Endometrium (tissue), 2 donors: Measurements from ENCODE around the gene NUDT16L1.

Experiments used
- FAIRE-seq: peaks from 2 replicates; lab custom pipeline; 2012; peaks lifted over from hg19 to GRCh38; lab: Jason Lieb, UNC
- donor health status: control.
- donor health status: control.

NUDT16L1 gene

DNA sequence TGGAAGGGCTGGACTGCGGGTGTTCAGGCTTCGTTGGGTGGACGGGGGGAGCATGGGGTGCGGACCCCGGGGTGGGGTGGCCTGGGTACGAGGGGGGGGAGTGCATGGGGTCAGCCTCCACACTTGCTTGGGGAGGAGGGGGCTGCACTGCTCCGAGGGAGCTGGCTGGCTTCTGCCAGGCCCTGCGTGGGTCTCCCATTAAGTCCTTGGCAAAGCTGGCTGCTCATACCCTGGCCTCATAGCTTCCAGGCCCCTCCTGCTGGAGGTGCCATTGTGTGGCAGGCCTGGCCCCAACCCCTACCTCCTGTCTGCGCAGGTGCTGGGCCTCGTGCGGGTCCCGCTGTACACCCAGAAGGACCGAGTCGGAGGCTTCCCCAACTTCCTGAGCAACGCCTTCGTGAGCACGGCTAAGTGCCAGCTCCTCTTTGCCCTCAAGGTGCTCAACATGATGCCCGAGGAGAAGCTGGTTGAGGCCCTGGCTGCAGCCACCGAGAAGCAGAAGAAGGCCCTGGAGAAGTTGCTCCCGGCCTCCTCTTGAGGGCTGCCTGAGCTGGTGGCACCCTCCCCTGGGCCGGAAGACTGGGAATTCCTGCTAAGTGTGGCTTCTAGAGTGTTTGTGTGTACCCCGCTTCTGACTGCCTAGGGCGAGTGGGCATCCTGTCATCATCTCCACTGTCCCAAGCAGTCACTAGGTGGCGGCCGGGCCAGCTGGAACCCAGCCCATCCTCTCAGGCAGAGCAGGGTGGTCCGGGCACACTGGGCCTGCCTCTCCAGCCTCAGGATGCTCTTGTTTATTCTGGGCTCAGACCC lies 1.5 kb downstream of the NUDT16L1 start:
- no peak for FAIRE-seq

DNA sequence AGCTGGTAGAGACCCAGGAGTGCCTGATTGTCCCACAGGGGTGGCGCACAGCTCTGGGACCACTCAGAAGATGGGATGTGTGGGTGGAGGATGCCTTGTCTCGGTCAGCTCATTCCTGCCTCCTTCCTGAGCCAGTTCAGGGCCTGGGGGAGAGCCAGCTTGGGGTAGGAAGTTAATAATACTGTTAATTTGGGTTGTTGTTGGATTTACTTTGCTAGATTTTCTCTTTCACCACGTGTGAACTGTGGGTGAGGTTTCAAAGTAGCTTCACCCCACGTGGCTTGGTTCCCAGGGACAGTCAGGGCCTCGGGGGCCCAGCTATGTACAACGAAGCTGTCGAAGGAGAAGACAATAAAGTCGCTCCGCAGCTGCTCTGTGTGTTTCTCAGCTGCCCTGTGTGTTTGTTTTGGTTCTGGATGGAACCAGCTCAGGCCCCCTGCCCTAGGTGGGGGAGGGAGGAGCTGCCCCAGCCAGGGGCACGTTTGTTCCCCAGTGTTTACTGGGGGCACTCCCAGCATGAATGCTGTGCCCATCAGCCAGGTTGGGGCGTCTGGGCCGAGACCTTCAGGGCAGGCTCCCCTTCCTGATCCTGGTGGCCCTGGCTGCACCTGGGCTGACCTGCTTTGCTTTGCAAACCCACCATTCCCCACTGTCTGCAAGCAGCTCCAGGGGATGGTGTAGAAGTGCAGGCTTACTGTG lies 2.3 kb downstream of the NUDT16L1 start:
- no peak for FAIRE-seq

DNA sequence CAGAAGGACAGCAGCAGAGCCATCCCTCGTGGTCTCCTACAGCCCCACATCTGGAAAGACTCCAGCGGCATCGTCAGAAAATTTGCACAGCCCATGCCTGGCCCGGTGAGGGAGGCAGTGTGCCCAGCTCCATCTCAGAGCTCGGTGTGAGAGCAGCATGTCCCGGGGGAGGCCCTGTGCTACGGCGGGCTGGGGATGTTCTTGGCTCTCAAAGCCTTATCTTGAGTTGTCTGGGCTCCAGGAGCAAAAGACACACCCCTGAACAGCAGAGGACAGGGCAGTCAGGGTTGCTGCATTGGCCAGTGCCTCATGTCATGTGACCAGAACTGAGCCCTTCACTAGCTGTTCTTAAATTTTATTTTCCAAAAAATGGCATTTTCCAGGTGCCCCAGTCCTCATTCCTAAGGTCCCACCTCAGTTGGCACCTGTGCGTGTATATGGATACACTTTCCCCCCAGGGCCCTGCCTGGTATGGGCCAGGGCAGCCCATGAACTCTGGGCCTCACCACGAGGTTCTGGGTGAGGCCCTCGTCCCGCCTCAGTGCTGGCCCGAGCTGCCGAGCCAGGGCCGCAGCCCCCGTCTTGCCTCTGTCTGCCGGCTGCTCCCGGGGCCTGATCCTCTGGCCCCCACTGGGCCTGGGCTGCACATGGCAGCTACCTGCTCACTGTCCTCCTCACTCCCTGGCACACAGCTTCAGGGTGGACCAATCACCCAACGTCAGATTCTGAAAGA lies 3.0 kb downstream of the NUDT16L1 start:
- no peak for FAIRE-seq

DNA sequence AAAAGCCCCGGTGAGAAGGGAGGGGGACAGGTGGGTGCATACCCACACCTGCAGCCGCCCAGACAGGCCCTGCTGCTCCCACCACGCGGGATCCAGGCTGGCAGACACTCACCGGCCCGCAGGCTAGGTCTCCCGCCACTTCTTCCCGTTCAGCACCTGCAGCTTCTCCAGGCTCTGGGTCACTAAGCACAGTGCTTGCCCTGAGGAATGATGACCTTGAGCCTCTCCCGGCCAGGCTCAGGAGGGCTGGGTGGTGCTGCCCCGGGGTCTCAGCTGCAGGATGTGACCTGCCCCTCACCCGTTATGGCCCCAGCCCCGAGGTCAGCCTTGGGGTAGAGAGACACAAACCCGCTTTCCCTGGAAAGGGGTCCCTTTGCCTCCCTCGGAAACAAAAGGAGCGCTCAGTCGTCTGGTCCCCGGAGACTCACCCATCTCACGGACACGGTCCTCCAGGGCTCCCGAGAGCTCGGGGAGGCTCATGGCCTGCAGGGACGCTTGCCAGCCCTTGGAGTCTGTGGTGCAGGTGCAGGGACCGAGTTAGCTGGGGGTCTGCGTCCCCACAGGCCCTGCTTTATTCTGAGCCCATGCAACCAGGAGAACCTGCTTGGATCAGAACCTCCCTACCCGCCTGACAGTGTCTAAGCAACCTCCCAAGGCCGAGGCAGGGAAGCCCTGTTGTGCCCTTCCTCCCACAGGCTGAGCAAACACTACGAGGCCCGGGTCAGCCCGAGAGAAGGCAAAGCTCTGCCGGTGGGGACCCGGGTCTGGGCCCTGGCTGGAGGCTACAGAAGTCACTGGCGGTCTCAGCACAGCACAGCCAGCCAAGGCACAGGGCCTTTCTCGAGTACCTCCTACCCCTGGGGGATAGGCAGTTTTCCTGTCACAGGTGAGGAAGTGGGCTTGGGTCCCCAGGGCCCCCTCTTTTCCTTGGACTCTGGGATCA lies 3.8 kb downstream of the NUDT16L1 start:
- no peak for FAIRE-seq

DNA sequence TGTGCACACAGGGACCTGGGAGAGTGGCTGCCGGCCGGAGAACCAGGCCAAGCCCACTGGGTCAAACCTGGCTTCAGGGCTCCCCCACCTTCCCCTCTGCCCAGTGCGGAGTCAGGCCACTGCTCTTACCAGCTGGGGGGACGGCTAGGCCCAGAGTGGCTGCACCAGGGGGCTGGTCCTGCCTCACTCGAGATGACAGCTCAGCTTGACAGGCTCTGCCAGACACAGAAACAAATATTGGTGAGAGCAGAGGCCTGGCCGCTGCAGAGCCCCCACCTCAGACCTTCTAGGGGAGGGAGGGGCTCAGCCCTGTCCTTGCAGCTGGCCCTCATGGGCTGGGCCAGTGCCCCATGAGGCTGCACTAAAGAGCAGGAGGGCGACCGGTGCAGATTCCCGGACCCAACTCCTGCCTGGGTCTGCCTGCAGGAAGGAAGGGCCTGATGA lies 4.5 kb downstream of the NUDT16L1 start:
- no peak for FAIRE-seq

DNA sequence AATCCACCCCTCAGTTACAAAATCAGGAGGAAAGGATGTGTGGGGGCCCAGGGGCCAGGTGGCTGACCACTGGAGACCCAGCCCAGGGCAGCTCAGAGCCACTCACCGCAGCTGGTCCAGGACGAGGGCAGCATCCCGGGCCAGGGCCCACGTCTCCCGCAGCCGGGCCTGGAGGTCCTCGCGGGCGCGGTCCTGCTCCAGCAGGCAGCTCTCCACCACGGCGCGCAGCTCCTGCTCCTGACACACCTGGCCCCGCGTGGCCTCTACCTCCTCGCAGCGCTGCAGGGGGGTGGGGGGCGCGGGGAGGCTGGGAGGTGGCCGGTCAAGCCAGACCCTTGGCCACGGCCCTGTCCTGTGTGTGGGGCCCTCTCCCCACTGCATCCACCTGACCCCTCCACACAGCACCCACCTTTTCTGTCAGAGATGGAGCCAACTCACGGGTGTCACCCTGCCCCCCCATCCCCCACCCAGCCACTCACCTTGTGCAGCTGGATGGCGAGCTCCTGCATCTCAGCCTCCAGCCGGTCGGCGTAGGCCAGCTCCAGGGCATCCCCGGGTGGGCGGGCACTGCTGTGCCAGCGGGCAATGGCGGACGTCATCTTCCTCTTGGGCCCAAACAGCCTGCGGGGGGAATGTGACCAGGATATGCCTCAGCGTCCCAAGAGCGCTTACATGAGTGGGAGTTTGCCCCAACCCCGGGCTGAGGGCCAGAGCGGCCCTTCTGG lies 5.1 kb downstream of the NUDT16L1 start:
- FAIRE-seq, result no peak

DNA sequence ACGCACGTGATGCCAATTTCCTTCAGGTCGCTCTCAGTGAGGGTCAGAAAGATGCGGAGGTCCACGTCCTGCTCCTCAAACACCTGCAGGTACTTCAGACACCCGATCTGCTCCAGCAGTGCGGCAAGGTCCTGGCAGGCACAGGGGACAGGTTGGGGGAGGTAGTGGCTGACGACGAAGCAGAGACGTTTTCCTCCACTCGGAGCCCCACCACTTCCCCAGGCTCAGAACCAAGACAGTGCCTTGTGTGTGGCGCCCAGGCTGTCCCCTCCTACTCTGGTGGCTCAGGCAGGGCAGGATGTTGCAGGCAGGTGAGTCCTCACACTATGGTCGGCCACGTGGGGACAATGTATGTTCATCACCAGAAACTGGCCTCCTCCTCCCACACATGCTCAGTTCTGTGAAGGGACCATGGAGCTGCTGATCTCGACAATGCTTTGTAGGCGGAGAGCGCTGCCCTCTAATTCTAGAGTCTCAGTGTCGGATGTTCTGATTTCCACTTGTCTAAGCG lies 5.7 kb downstream of the NUDT16L1 start:
- FAIRE-seq, result no peak

DNA sequence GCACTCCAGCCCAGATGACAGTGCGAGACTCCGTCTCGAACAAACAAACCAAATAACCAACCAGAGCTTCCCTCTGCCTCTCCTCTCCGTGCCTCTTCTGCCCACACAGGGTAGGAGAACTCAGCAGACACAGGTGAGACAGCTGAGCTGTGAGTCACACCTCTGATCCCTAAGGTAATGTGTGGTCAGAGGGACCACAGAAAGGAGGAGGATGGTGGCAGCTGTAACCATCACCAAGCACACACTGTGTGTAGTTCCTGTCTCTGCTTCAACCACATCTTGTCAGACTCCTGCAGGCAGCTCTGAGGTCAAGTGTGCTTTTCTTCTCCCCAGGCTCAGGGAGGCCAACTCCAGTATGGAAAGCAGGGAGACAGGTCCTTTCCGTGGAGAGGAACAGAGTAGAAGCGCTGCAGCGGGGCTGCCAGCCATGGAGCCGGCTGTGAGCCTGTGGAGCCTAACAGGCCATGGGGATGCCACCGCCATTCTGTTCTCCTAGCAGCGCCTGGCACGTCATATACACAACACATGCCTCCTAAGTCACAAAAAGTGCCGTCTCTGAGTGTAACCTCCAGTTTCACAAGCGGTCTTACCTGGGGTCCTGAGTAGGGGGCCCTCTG lies 7.1 kb downstream of the NUDT16L1 start:
- no peak for FAIRE-seq

DNA sequence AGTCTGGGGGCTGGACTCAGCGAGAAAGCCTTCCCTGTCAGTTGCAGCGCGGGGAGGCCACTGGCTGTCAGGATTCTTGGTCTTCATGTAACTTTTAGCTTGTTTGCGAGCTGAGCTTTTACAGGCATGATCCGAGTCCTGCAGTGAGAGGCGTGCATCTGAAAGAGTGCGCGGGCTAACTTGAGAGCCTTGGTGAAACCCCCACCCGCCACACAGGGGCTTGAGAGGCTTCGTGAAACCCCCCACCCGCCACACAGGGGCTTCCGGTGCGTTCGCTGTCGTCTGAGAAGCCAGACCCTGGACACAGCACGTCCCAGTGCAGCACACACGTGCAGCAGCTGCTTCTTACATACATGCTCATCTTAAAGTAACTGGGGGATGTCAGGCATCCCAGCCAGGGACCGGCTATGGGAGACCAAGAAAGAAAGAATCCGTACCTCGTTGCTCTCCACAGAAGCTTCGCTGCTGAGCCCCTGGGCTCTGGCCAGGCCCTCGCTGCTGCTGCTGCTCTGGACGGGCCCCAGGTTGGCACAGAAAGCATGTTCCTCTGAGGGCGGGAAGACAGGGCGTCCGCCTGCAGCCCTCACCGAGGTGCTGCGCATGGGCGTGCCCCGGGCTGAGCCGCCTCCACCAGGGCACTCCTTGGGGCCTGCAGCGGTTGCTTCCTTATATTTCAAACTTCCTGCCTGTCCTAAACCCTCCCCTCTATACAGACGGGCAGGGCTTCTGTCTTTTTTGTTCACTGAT lies 7.8 kb downstream of the NUDT16L1 start:
- no peak for FAIRE-seq

DNA sequence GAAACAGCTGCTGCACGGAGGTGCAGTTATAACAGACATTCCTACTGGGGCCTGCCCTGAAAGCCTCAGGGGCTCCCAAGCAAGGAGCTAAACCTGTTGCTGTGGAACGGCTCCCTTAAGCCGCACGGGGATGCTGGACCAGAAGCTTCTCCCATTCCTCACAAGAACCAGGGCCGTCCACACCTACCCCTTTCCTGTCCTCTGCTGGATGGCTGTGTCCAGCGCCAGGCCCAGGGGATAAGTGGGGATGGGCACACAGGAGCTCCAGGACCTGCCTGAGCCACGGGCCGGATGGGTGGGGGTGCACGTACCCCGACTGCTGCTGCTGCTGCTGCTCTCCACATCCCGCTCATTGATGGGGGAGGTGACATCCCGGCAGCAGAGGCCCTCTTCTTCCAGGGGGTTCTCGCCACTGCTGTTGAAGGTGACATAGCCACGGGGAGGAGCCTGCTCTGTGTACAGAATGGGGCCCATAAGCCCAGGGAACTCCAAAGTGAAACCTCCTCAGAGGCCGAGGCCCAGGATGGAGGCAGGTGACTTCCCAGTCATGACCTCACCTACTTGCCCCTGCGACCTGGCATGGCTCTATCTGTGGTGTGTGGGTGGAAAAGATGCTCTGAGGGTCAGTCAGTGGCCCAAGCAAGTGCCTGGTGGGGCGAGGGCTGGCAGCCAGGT lies 8.6 kb downstream of the NUDT16L1 start:
- FAIRE-seq, result no peak

DNA sequence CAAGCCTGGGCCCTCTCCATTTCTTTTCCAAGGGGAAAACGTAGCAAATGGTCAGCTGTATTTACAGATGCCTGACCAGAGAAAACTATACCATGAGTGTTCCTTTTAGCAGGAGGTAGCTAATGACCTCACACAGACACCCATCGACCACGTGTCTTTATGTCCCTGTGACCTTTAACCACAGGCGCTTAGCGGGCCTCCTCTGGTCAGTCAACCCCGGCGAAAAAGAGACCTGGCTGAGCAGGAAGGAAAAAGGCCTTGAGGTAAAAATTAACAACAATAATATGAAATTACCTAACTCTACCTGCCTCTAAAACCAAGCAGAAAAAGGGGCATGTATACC lies 9.1 kb downstream of the NUDT16L1 start:
- no peak for FAIRE-seq

DNA sequence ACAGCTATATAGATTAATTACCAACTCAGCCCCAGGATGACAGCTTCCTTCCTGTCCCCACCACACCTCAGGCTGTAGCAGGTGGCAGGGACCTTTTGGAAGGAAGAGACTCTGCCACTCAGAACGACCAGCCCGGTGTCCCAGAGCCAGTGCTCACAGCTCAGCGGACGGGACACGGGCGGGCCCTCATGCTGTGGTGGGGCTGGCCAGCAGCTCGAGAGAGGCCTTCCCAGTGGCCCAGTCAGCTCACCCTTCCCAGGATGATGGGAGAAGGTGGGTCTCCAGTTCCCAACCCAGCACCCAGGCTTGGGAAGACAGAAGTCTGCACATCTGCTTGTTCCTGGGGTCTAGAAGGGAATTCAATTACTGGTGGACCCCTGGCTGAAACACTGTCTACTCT lies 10.5 kb downstream of the NUDT16L1 start:
- FAIRE-seq, result no peak

DNA sequence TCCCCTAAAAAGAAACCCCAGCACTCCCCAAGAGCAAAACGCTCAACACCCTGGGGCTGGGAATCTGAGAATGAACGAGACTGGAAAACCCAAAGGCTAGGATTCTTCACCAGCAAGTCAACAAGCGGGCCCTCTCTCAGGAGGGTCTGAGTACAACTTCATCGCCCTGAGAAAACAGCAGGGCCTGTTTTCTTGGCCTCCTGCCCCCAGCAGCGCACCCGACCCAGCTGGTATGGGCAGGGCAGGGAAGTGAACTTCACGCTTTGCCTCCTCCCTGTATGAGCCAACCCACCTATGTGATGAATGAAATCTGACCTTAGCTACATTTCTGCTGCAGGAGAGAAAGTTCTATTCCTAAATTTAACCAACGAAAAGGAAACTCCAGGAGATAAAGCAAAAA lies 11.1 kb downstream of the NUDT16L1 start:
- no peak for FAIRE-seq

DNA sequence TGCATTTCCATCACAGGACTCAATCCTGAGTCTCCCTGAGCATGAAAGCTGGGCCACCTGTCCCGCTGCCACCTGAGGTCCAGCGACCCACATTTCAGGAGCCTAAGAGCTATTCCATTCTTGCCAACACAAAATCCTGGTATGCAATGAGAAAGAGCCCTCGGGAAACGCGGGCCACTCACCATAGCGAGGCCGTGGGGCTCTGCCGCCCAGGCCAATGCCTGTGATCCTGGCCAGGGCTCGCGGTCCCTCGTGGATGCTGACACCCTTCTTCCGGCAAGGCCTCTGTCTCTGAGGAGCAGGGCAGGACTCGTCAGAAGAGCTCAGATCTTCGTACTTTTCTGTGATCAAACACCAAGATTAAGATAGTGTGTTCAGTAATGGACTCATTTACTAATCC lies 11.6 kb downstream of the NUDT16L1 start:
- no peak for FAIRE-seq

DNA sequence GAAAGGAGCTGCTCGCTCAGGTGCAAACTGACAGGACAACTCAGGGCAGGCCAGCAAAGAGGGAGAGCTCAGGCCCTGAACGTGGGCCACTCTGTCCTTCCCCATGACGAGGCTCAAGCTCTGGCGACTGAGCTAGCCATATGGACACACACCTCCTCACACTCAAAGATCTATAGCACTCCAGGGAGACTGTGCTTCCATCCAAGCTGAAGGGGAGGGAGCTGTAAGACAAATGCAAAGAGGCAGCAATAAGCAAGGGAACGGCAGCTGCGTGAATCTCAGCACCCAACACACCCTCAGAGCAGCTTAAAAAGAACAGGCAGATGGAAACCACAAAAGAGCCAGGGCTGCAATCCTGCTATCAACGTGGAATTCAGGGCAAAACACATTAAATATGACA lies 13.5 kb downstream of the NUDT16L1 start:
- FAIRE-seq, result no peak

DNA sequence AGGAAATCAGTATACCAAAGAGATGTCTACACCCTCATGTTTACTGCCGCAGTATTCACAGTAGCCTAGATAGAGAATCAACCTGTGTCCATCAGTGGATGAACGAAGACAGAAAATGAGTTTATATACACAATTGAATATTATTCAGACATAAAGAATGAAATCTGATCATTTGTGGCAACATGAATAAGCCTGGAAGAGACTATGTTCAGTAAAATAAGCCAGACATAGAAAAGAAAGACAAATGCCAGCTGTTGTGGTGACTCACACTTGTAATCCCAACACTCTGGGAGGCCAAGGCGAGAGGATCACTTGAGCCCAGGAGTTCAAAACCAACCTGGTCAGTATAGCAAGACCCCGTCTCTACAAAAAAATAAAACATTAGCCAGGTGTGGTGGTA lies 16.1 kb downstream of the NUDT16L1 start:
- no peak for FAIRE-seq

DNA sequence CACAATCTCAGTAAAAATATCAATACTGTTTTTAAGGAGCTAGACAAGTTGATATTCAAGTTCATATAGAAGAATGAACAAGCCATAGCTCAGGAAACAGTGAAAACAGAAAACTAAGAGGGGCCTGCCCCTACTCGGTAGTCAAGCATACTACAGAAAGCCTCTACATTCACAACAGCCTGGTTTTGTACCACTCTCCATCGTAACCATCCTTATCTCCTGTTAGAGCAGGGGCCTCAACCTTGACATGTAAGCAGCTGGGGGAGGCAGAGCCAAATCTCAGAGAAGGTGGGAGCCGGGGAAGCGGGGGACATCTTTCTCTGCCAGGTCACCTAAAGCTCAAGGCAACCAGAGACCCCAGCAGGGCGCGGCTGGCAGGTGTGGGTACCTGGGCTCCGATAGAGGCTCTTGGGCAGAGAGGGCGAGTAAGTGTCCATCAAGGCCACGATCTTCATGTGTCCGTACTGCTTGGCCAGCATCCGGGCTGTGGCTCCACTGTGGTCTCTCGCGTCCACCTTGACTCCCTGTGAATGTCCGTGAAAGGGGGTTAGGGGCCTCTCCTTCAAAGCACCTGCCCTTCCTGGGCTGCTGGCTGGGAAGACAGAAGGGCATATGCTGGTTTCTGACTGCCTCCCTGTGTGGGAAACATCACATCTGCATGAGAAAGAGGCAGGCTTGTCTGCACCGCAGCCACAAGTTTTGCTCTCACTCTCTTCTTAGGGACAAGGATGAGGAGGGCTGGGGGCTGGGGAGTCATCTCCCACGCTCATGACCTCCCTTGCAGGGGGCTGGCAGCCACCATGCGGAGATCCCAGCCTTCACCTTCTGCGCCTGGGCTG lies 20.5 kb downstream of the NUDT16L1 start:
- no peak for FAIRE-seq

DNA sequence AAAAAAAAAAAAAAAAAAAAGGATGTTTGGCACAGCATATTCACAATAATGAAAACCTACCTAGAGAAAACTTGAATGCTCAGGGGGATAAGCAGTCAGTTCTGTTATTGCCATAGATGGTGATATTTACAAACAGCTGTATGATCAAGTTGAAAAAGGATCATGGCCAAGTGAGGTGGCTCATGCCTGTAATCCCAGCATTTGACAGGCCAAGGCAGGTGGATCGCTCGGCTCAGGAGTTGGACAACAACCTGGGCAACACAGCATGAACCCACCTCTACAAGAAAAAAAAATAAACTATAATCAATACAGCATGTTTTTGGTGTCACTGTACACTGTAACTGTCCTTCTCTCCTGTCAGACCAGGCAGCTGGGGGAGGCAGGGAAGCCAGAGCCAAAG lies 21.6 kb downstream of the NUDT16L1 start:
- no peak for FAIRE-seq
